ENCODE results near the gene GPRC5D. TPM values are rescaled to one million over a fixed set of nuclear protein-coding genes. Genes with fewer than 3 reads are reported as not detected.

GPRC5D gene
- polyA plus RNA-seq, 1 of the 3 experiments (the other 2 are of a cell fraction): not detected

DNA sequence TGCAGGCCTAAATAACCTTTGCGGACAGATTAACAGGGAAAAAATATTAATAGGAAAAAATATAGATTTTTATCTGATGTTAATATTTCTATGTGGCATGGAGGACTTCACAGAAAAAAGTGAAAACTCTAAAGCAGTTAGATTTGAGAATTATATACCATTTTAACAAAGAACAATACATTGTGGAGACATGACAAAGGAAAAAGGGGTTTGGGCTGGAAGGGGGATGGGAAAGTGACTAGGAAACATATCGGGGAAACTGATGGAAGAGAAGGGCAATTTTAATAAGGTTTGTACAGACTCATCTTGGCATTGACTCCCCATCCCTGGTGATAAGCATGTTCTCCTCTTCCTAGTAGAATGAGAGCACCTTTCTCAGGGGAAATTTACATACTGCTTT is 21.0 kb upstream of the GPRC5D start:
- H3F3A ChIP-seq (replicated peaks; ENCODE audit: insufficient read depth): peaks cover 23% of the 10 kb centered on the region
- H3K4me2 ChIP-seq: no peak overlapping the region
- DNase-seq: no peak
- H2AFZ ChIP-seq (ENCODE audit: low read depth): no peak overlapping the region
- H3K27me3 ChIP-seq (ENCODE audit: insufficient read depth): no peaks in the 10 kb centered on the region
- no peak overlapping the region for H3K4me3 ChIP-seq (ENCODE audit: low read depth in 2 of 2, low read length in 1 of 2)
- H4K20me1 ChIP-seq (ENCODE audit: insufficient read depth): no peaks in the 10 kb centered on the region
- no peak overlapping the region for H3K27ac ChIP-seq (ENCODE audit: low read depth in 2 of 2, low read length in 1 of 2)
- peaks cover 0 to 12% of the 10 kb centered on the region in 2 experiments; a peak in 2 of 4 replicates for H3K4me1 ChIP-seq (ENCODE audit: control insufficient read depth in 1 of 2, insufficient read depth in 2 of 2, low read depth in 1 of 2, low read length in 1 of 2)
- no peaks in the 10 kb centered on the region for H3K9me3 ChIP-seq
- peaks cover 36 to 38% of the 10 kb centered on the region in 2 experiments for H3K36me3 ChIP-seq (replicated peaks in 1 of 2; ENCODE audit: control insufficient read depth in 1 of 2, insufficient read depth in 2 of 2, low read length in 1 of 2)
- 97% methylated on average over 2 of the region's 2 CpGs for WGBS (ENCODE audit: low lambda C conversion rate)
- H3K9ac ChIP-seq: no peak overlapping the region
- POLR2A ChIA-PET: no interaction called here
- no peaks in the 10 kb centered on the region for H3K9me2 ChIP-seq
- H3K79me2 ChIP-seq (ENCODE audit: insufficient read depth): no peaks in the 10 kb centered on the region; the same call in 1 of the 2 replicates
- TF ChIP-seq, protein P1, sequence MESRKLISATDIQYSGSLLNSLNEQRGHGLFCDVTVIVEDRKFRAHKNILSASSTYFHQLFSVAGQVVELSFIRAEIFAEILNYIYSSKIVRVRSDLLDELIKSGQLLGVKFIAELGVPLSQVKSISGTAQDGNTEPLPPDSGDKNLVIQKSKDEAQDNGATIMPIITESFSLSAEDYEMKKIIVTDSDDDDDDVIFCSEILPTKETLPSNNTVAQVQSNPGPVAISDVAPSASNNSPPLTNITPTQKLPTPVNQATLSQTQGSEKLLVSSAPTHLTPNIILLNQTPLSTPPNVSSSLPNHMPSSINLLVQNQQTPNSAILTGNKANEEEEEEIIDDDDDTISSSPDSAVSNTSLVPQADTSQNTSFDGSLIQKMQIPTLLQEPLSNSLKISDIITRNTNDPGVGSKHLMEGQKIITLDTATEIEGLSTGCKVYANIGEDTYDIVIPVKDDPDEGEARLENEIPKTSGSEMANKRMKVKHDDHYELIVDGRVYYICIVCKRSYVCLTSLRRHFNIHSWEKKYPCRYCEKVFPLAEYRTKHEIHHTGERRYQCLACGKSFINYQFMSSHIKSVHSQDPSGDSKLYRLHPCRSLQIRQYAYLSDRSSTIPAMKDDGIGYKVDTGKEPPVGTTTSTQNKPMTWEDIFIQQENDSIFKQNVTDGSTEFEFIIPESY (IDR thresholded peaks at IDR 0.05; ENCODE audit: borderline replicate concordance, low read depth): no peak
- TF ChIP-seq, protein P2, sequence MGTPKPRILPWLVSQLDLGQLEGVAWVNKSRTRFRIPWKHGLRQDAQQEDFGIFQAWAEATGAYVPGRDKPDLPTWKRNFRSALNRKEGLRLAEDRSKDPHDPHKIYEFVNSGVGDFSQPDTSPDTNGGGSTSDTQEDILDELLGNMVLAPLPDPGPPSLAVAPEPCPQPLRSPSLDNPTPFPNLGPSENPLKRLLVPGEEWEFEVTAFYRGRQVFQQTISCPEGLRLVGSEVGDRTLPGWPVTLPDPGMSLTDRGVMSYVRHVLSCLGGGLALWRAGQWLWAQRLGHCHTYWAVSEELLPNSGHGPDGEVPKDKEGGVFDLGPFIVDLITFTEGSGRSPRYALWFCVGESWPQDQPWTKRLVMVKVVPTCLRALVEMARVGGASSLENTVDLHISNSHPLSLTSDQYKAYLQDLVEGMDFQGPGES (IDR thresholded peaks at IDR 0.05; ENCODE audit: low read depth, low read length): no peak
- no peak for TF ChIP-seq FOXM1 (IDR thresholded peaks at IDR 0.05; ENCODE audit: low read depth)
- no peak for TF ChIP-seq RCOR1 (IDR thresholded peaks at IDR 0.05; ENCODE audit: low read length)
- TF ChIP-seq, protein P3, sequence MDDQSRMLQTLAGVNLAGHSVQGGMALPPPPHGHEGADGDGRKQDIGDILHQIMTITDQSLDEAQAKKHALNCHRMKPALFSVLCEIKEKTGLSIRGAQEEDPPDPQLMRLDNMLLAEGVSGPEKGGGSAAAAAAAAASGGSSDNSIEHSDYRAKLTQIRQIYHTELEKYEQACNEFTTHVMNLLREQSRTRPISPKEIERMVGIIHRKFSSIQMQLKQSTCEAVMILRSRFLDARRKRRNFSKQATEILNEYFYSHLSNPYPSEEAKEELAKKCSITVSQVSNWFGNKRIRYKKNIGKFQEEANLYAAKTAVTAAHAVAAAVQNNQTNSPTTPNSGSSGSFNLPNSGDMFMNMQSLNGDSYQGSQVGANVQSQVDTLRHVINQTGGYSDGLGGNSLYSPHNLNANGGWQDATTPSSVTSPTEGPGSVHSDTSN (IDR thresholded peaks at IDR 0.05): no peak
- no peak for TF ChIP-seq CHD2 (IDR thresholded peaks at IDR 0.05; ENCODE audit: low read length, partially characterized antibody)
- CTCF ChIA-PET: interaction anchor here (1.1 kb wide), 1 partner anchor 57 kb away, joined by 3 read pairs; no protein-coding TSS in a partner anchor

DNA sequence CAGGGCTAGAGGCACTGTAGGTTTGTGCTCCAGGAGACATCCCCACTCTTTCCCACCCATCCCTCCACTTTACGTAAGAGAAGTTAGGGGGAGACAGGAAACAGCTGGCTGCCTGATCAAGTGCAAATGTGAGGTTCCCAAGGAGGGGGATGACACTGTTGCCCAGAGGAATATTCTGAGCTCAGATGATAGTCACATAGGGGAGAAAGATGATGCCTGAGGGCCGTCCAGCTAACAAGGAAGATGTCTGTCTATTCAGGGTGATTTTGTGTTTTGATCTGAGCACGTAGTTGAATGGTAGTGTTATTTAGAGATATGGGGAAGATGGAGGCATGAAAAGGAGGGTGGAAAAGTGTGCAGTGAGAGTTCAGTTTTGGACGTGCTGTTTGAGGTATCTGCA is 13.9 kb upstream of the GPRC5D start:
- no peak overlapping the region for H3K9ac ChIP-seq
- H3K4me1 ChIP-seq (ENCODE audit: control insufficient read depth in 1 of 2, insufficient read depth in 2 of 2, low read depth in 1 of 2, low read length in 1 of 2): no peaks in the 10 kb centered on the region
- DNase-seq: no peak
- no peaks in the 10 kb centered on the region for H4K20me1 ChIP-seq (ENCODE audit: insufficient read depth)
- CTCF ChIA-PET: no interaction called here
- TF ChIP-seq RAD21 (IDR thresholded peaks at IDR 0.05; ENCODE audit: low read length) (no peak), EZH2phosphoT487 (IDR thresholded peaks at IDR 0.05; ENCODE audit: borderline replicate concordance, low read depth) (no peak), MXI1 (IDR thresholded peaks at IDR 0.05; ENCODE audit: low read depth, low read length) (no peak), NRF1 (IDR thresholded peaks at IDR 0.05; ENCODE audit: low read depth, low read length) (no peak), TCF12 (IDR thresholded peaks at IDR 0.05) (no peak), FOSL2 (IDR thresholded peaks at IDR 0.05; ENCODE audit: borderline replicate concordance, low read depth) (no peak), ELF1 (IDR thresholded peaks at IDR 0.05) (no peak), RCOR1 (IDR thresholded peaks at IDR 0.05; ENCODE audit: low read length) (no peak), CHD2 (IDR thresholded peaks at IDR 0.05; ENCODE audit: low read length, partially characterized antibody) (no peak), POLR2AphosphoS5 (IDR thresholded peaks at IDR 0.05; ENCODE audit: low read depth, low read length) (no peak), TAF1 (IDR thresholded peaks at IDR 0.05; ENCODE audit: borderline replicate concordance, low read depth, low read length) (no peak), NFIC (IDR thresholded peaks at IDR 0.05; ENCODE audit: borderline replicate concordance) (no peak), SMC3 (IDR thresholded peaks at IDR 0.05; ENCODE audit: low read depth, low read length) (no peak), MEF2A (IDR thresholded peaks at IDR 0.05; ENCODE audit: borderline replicate concordance, low read depth) (no peak)
- TF ChIP-seq, protein P4, sequence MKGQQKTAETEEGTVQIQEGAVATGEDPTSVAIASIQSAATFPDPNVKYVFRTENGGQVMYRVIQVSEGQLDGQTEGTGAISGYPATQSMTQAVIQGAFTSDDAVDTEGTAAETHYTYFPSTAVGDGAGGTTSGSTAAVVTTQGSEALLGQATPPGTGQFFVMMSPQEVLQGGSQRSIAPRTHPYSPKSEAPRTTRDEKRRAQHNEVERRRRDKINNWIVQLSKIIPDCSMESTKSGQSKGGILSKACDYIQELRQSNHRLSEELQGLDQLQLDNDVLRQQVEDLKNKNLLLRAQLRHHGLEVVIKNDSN (IDR thresholded peaks at IDR 0.05; ENCODE audit: borderline replicate concordance, low read depth): no peak
- TF ChIP-seq, protein P1 (IDR thresholded peaks at IDR 0.05; ENCODE audit: borderline replicate concordance, low read depth): no peak
- TF ChIP-seq, protein P5, sequence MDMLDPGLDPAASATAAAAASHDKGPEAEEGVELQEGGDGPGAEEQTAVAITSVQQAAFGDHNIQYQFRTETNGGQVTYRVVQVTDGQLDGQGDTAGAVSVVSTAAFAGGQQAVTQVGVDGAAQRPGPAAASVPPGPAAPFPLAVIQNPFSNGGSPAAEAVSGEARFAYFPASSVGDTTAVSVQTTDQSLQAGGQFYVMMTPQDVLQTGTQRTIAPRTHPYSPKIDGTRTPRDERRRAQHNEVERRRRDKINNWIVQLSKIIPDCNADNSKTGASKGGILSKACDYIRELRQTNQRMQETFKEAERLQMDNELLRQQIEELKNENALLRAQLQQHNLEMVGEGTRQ (IDR thresholded peaks at IDR 0.05; ENCODE audit: borderline replicate concordance, low read depth, low read length): no peak
- H3K79me2 ChIP-seq (ENCODE audit: insufficient read depth): no peaks in the 10 kb centered on the region
- H3K4me3 ChIP-seq (ENCODE audit: low read depth in 2 of 2, low read length in 1 of 2): no peak overlapping the region
- WGBS (ENCODE audit: low lambda C conversion rate): 78% methylated on average over 4 of the region's 4 CpGs
- POLR2A ChIA-PET: no interaction called here
- H3F3A ChIP-seq (replicated peaks; ENCODE audit: insufficient read depth): no peaks in the 10 kb centered on the region
- no peak overlapping the region for H2AFZ ChIP-seq (ENCODE audit: low read depth)
- H3K9me2 ChIP-seq: no peaks in the 10 kb centered on the region
- no peaks in the 10 kb centered on the region for H3K27me3 ChIP-seq (ENCODE audit: insufficient read depth)
- no peak overlapping the region for H3K4me2 ChIP-seq
- H3K36me3 ChIP-seq (replicated peaks in 1 of 2; ENCODE audit: control insufficient read depth in 1 of 2, insufficient read depth in 2 of 2, low read length in 1 of 2): peaks cover 0 to 6% of the 10 kb centered on the region in 2 experiments
- no peaks in the 10 kb centered on the region for H3K9me3 ChIP-seq
- no peak overlapping the region for H3K27ac ChIP-seq (ENCODE audit: low read depth in 2 of 2, low read length in 1 of 2)

Measured in SK-N-SH (cell line).